ENCODE results near the gene RBMX. TPM values are rescaled to one million over a fixed set of nuclear protein-coding genes. Genes with fewer than 3 reads are reported as not detected.

Gene RBMX
- total and polyA plus RNA-seq, 2 donors (not counting 3 experiments of a cell fraction or from before 2014, with no cell fraction given), result 117 to 235 TPM

- H3K9me1 ChIP-seq (replicated peaks; ENCODE audit: control insufficient read depth, extremely low read depth, insufficient read depth, low read length), result no peaks in the 10 kb centered on the region
- H3K27me3 ChIP-seq (ENCODE audit: control insufficient read depth in 2 of 2, insufficient read depth in 2 of 2, low read length in 2 of 2), result no peaks in the 10 kb centered on the region
- no peaks in the 10 kb centered on the region for H3K9me3 ChIP-seq (replicated peaks; ENCODE audit: control insufficient read depth, insufficient read depth, low read length)
- no peak overlapping the region for H2AFZ ChIP-seq (ENCODE audit: low read depth, low read length)
- DNase-seq (ENCODE audit: low read depth, low spot score), result no peak
- TF ChIP-seq POLR2AphosphoS5 (IDR thresholded peaks at IDR 0.05; ENCODE audit: insufficient read depth, low read depth, low read length) (no peak), CTCF (IDR thresholded peaks at IDR 0.05; ENCODE audit: extremely low read depth in 1 of 2, insufficient read depth in 1 of 2, low read depth in 1 of 2, low read length in 2 of 2) (no peak), JUN (IDR thresholded peaks at IDR 0.05; ENCODE audit: borderline replicate concordance, insufficient read depth, insufficient read length, low read depth) (no peak), MAX (IDR thresholded peaks at IDR 0.05; ENCODE audit: insufficient read depth, insufficient read length) (no peak), FOS (IDR thresholded peaks at IDR 0.05; ENCODE audit: borderline replicate concordance, insufficient read depth, low read length) (no peak), POLR2A (IDR thresholded peaks at IDR 0.05; ENCODE audit: low read depth, low read length) (no peak), GATA2 (IDR thresholded peaks at IDR 0.05; ENCODE audit: insufficient read depth, insufficient read length, low read depth, low read length) (no peak), EZH2 (IDR thresholded peaks at IDR 0.05; ENCODE audit: borderline replicate concordance, low read depth, low read length, severe bottlenecking) (no peak), MYC (IDR thresholded peaks at IDR 0.05; ENCODE audit: low read depth, low read length) (no peak)
- H3K36me3 ChIP-seq (ENCODE audit: control insufficient read depth in 2 of 2, extremely low read depth in 1 of 2, insufficient read depth in 2 of 2, low read length in 2 of 2), result peaks cover 0 to 6% of the 10 kb centered on the region in 2 experiments
- intact Hi-C loops (cut with micrococcal nuclease) (no loop called here), dilution Hi-C loops (cut with MboI; ENCODE audit: extremely low pct_ligation_motif_present, low sequenced_read_pairs) (no loop called here)
- peak overlapping the region; percentile 77 for H3K4me2 ChIP-seq (ENCODE audit: insufficient read depth, low read length)
- peak overlapping the region; percentile 94 for H3K27ac ChIP-seq (ENCODE audit: insufficient read depth, low read depth, low read length)
- ChIA-PET CTCF (interaction anchor here (1.0 to 1.4 kb wide), 2 partner anchors 8 to 46 kb away, joined by 4 to 7 read pairs; no protein-coding TSS in a partner anchor), POLR2A (interaction anchor here (0.6 to 1.2 kb wide), 6 partner anchors 11 to 82 kb away, joined by 3 to 10 read pairs (median 4); no protein-coding TSS in a partner anchor)
- peak overlapping the region; percentile 91 to 100 (median 99) for H3K4me3 ChIP-seq (replicated peaks in 1 of 3; ENCODE audit: insufficient read depth in 1 of 3, low read depth in 1 of 3, low read length in 3 of 3)
- H3K9ac ChIP-seq (replicated peaks; ENCODE audit: extremely low read depth, insufficient read depth, low read length), result peak overlapping the region; percentile 95
- peak; percentile 83 for FAIRE-seq
- H4K20me1 ChIP-seq (replicated peaks; ENCODE audit: control insufficient read depth, extremely low read depth, insufficient read depth, low read length), result no peaks in the 10 kb centered on the region
- H3K79me2 ChIP-seq (ENCODE audit: control insufficient read depth, insufficient read depth, low read length), result peaks cover 54% of the 10 kb centered on the region
- H3K4me1 ChIP-seq (ENCODE audit: control insufficient read depth, extremely low read depth, insufficient read depth, low read length), result peaks cover 6% of the 10 kb centered on the region
- no TSS peak for BruUV-seq (replicated peaks)
These were observed 1.4 kb downstream of the RBMX start for GRCh38 chrX:136879001-136879687.

All from endothelial cell of umbilical vein (primary cell).